GM06990 (cell line): ENCODE measurements around the gene PRSS53.

Source experiments
- DNase-seq: peaks from one replicate; pipeline ENCODE4 v3.0.0-alpha.2; 2011; ENCODE audit not compliant: insufficient read length; ENCODE audit errors: extremely low read depth
- H3K27me3 ChIP-seq: replicated peaks from 2 replicates; pipeline ENCODE4 v1.6.0; 2011; ENCODE audit warnings: low read length; ENCODE audit not compliant: control insufficient read depth, insufficient read depth
- H3K36me3 ChIP-seq: 2 replicates; pipeline ENCODE4 v1.5.1; 2011; ENCODE audit warnings: low read length; ENCODE audit not compliant: control insufficient read depth, insufficient read depth
- H3K4me3 ChIP-seq: replicated peaks from 2 replicates; pipeline ENCODE4 v1.5.1; 2011; ENCODE audit warnings: low read depth, mild to moderate bottlenecking, control low read depth, low read length
- CTCF ChIP-seq: IDR thresholded peaks from 2 replicates; pipeline ENCODE4 v1.5.1; 2011; ENCODE audit warnings: low read length, control low read depth, mild to moderate bottlenecking, inconsistent platforms; ENCODE audit not compliant: insufficient read depth, poor library complexity, severe bottlenecking

The PRSS53 gene

GRCh38 chr16:31085411-31085810, 3.3 kb downstream of the PRSS53 start:
- Histone ChIP-seq H3K36me3 (peaks cover 17% of the 10 kb centered on the region), H3K4me3 (no peak overlapping the region), H3K27me3 (no peaks in the 10 kb centered on the region)
- DNase-seq: no peak
- TF ChIP-seq CTCF: no peak

- H3K4me3 ChIP-seq: no peak overlapping the region
- H3K36me3 ChIP-seq: peaks cover 20% of the 10 kb centered on the region
- H3K27me3 ChIP-seq: no peaks in the 10 kb centered on the region
- DNase-seq: no peak
- TF ChIP-seq CTCF: no peak
Observed at GRCh38 chr16:31084584-31085302, 4.0 kb downstream of the PRSS53 start.

GRCh38 chr16:31083981-31084380, 4.8 kb downstream of the PRSS53 start:
- DNase-seq: no peak
- Histone ChIP-seq H3K36me3 (peaks cover 25% of the 10 kb centered on the region), H3K27me3 (no peaks in the 10 kb centered on the region), H3K4me3 (no peak overlapping the region)
- TF ChIP-seq CTCF: no peak

- TF ChIP-seq CTCF: no peak
- Histone ChIP-seq H3K36me3 (peaks cover 29% of the 10 kb centered on the region), H3K27me3 (no peaks in the 10 kb centered on the region), H3K4me3 (no peak overlapping the region)
- no peak for DNase-seq
Observed at GRCh38 chr16:31083556-31083955, 5.2 kb downstream of the PRSS53 start.

- H3K36me3 ChIP-seq: peaks cover 33% of the 10 kb centered on the region
- H3K4me3 ChIP-seq: no peak overlapping the region
- H3K27me3 ChIP-seq: no peaks in the 10 kb centered on the region
- TF ChIP-seq CTCF: no peak
- DNase-seq: no peak
Observed at GRCh38 chr16:31083081-31083480, 5.7 kb downstream of the PRSS53 start.
